ENCODE results near the gene PTPRK.

PTPRK gene

GRCh38 chr6:128062882-128063603 lies 457.4 kb downstream of the PTPRK start:
- DNase-seq, result no peak

GRCh38 chr6:128057946-128058345 lies 462.5 kb downstream of the PTPRK start:
- DNase-seq, result no peak

- no peak for DNase-seq
Measured at GRCh38 chr6:128057541-128057940, 462.9 kb downstream of the PTPRK start.

- no peak for DNase-seq
Measured at GRCh38 chr6:128053109-128053508, 467.3 kb downstream of the PTPRK start.

- DNase-seq, result no peak
Measured at GRCh38 chr6:128047989-128048388, 472.4 kb downstream of the PTPRK start.

- DNase-seq, result no peak
Measured at GRCh38 chr6:128046033-128046432, 474.4 kb downstream of the PTPRK start.

GRCh38 chr6:128039543-128039942 lies 480.9 kb downstream of the PTPRK start:
- DNase-seq, result no peak

GRCh38 chr6:128036808-128037570 lies 483.4 kb downstream of the PTPRK start:
- no peak for DNase-seq

GRCh38 chr6:128033156-128033555 lies 487.2 kb downstream of the PTPRK start:
- no peak for DNase-seq

GRCh38 chr6:128032042-128032441 lies 488.4 kb downstream of the PTPRK start:
- no peak for DNase-seq

- DNase-seq, result no peak
Measured at GRCh38 chr6:128029826-128030225, 490.6 kb downstream of the PTPRK start.

- DNase-seq, result no peak
Measured at GRCh38 chr6:128028183-128028582, 492.2 kb downstream of the PTPRK start.

GRCh38 chr6:128025478-128025877 lies 494.9 kb downstream of the PTPRK start:
- no peak for DNase-seq

- DNase-seq, result no peak
Measured at GRCh38 chr6:128024969-128025368, 495.4 kb downstream of the PTPRK start.

- DNase-seq, result no peak
Measured at GRCh38 chr6:128024046-128024445, 496.4 kb downstream of the PTPRK start.

- DNase-seq, result no peak
Measured at GRCh38 chr6:128018821-128019220, 501.6 kb downstream of the PTPRK start.

- DNase-seq, result no peak
Measured at GRCh38 chr6:128017288-128017687, 503.1 kb downstream of the PTPRK start.

- no peak for DNase-seq
Measured at GRCh38 chr6:128007658-128008057, 512.7 kb downstream of the PTPRK start.

- DNase-seq, result no peak
Measured at GRCh38 chr6:128005009-128005408, 515.4 kb downstream of the PTPRK start.

- DNase-seq, result no peak
Measured at GRCh38 chr6:128000363-128000762, 520.0 kb downstream of the PTPRK start.

GRCh38 chr6:127998985-127999384 lies 521.4 kb downstream of the PTPRK start:
- DNase-seq, result no peak

GRCh38 chr6:127997496-127998164 lies 522.8 kb downstream of the PTPRK start:
- DNase-seq, result no peak

GRCh38 chr6:127996925-127997324 lies 523.5 kb downstream of the PTPRK start:
- DNase-seq, result no peak

GRCh38 chr6:127992144-127992543 lies 528.3 kb downstream of the PTPRK start:
- no peak for DNase-seq

Data from CD4-positive, alpha-beta T cell treated with Interferon gamma for 1 hour (primary cell).